Measurements from ENCODE around the gene SSBP2.

DNA sequence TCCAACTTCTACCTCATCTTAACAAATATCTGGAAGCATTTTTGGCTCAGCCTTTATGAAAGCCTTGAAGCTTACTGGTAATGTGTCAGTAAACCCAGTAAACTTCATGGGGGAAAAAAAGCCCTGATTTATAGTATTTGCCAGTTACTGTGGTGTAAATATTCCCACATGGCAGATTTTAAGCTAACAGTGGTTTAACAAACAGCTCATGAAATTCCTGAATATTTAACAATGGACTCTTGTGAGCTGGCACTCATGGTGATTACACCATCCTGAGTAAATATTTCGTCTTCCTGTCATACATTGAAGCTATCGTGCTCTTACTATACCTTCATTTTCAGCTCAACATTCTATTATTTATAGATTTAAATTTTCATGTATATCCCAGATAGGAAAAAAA is 300.0 kb downstream of the SSBP2 start:
- TF ChIP-seq POLR2A (IDR thresholded peaks at IDR 0.05): no peak
- TF ChIP-seq, protein P1, sequence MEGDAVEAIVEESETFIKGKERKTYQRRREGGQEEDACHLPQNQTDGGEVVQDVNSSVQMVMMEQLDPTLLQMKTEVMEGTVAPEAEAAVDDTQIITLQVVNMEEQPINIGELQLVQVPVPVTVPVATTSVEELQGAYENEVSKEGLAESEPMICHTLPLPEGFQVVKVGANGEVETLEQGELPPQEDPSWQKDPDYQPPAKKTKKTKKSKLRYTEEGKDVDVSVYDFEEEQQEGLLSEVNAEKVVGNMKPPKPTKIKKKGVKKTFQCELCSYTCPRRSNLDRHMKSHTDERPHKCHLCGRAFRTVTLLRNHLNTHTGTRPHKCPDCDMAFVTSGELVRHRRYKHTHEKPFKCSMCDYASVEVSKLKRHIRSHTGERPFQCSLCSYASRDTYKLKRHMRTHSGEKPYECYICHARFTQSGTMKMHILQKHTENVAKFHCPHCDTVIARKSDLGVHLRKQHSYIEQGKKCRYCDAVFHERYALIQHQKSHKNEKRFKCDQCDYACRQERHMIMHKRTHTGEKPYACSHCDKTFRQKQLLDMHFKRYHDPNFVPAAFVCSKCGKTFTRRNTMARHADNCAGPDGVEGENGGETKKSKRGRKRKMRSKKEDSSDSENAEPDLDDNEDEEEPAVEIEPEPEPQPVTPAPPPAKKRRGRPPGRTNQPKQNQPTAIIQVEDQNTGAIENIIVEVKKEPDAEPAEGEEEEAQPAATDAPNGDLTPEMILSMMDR (IDR thresholded peaks at IDR 0.05): no peak
- no peak for TF ChIP-seq POLR2AphosphoS5 (IDR thresholded peaks at IDR 0.05)
